HG03039 (cell line): ENCODE data around the gene GK2.

Experiments used
- ATAC-seq: cut with Tn5 transposase; IDR thresholded peaks from one replicate; pipeline ENCODE4 v1.9.1; 2021; ENCODE audit warnings: mild to moderate bottlenecking, moderate library complexity; ENCODE audit not compliant: unreplicated experiment

GK2 gene

DNA sequence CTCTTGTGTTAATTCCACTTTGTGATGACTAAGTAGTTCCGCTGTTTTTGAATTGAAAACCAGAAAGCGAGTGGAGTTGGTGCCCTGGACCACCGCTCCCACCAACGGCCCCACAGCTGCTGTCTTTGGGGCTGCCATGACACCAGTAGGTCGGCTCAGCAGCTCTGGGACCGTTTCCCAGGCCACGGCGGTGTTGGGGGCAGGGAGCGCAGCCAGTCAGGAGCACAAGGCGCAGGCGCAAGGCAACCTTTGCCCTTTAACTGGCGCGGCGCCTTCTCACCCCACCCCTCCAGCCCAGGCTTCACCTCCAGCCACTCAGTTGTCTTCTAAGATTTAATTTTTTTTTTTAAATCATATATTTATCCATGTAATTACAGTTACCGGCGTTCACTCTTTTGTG, at the start of gene GK2:
Gene GK2, minus strand, starts transcription at position 166 of the 400 bp plus-strand sequence. Its CDS starts 28 bp downstream, at position 138.
- no peak for ATAC-seq

DNA sequence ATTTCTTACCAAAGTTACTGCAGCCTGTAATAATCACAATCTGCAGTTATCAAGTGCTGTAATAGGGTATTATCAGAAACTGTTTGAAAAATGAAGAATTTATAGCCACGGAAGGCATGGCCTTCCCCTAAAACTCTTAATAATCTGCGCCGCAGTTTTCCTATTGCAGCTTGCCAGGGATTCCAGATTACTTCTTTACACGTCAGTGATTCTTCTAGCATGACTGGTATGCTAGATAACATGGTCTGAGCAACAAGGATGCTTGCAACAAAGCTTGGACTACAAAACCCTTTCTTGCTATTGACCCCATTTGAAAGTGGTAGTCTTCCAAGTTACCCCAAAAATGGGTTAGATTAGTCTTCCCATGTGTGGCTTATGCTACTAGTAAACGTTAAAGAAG, 47.2 kb upstream of the GK2 start:
- no peak for ATAC-seq

DNA sequence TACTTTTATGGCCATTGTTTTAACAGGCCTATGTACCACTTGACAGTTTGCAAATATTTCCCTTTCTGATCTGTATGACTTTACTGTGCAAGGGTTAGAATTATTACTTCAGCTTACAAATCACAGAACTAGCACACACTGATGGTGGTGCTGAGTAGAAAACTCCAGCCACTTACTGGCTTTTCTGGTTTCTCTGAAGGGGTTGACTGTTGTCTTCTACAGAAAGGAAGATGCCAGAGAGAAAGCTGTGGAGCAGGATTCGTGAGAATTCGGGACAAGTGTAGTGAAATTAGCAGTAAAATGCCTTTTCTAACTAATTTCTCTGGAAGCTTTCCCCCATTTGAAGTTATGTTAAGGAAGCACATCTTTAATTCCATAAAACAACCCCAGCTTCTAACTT, 46.6 kb upstream of the GK2 start:
- ATAC-seq, result no peak

GRCh38 chr4:79450053-79450452, 42.0 kb upstream of the GK2 start:
- no peak for ATAC-seq

DNA sequence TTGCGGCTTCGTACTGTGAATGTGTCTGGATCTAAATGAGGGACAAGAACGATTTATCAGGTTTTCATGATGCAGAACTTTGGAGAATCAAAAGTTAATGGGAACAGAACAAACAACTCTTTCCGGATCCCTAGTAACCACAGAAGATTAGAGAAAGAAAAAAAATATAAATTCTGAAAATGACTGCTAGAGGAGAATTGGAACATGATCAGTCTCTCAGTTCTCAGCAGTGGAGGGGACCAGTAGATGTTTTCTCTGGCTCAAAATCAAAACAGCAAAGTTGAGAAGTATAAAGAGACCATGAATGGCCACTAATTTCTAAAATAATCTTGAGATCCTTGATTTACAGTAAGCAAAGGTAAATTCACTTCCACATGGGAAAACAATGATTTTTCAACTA, 38.1 kb upstream of the GK2 start:
- no peak for ATAC-seq

DNA sequence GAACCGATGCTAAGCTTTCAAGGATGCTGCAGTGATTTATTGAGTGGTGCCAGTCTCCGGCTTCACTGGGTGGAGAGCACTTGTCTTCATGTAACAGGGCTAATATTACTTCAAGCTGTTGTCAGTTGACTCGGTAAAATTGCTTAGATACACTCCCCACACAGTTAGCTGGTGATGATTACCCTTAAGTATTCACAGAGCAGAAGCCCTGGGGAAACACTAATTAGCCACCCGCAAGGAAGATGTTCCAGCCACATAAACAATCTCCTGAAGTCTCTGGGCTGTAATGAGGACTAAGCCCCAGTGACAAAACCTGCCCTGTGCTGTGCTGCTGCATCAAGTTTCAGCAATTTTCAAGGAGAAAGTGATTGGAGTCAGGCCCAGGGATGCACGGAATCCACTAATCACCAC, 37.3 kb upstream of the GK2 start:
- ATAC-seq, result no peak

- ATAC-seq, result no peak
These were observed 34.4 kb upstream of the GK2 start for GRCh38 chr4:79442422-79442821.

GRCh38 chr4:79439489-79439888, 31.5 kb upstream of the GK2 start:
- ATAC-seq, result no peak

DNA sequence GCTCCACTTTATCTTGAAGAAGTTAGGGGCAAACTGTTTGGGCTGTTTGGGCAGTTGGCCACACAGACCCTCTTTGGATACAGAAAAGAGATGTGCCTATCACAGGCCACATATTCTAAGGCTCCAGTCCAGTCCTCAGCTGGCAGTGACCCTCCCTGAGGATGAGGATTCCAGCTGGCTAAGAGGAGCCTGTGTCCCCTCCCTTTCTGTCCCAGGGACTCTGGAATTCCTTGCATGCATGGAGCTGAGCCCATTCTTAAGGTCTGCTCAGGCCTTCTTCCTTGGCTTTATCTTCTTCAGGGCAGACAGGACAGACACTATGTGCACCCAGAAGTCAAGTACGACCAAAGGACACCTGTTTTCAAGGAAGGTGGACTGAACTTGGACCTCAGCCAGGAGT, 23.8 kb upstream of the GK2 start:
- ATAC-seq, result no peak

GRCh38 chr4:79429113-79429903, 21.3 kb upstream of the GK2 start:
- no peak for ATAC-seq

DNA sequence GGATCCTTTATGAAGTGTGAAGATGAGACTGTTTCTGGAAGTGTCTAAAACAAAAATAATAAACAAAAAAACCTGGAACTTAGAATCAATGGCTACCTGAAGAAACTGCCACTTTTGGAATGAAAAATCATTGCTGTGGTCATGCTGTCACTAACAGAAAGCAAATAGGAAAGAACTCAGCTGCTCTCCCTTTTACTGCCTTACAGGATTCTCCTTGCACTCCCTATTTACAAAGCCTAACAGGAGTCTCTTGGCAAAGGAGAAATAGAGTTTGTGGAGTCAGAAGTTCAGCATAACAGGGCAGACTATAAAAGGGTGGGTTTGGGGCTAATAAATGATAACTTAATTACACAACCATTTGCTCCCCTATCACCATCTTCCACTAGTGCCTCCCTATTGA, 19.0 kb upstream of the GK2 start:
- no peak for ATAC-seq

GRCh38 chr4:79425586-79425985, 17.6 kb upstream of the GK2 start:
- ATAC-seq, result no peak

GRCh38 chr4:79421483-79421882, 13.5 kb upstream of the GK2 start:
- no peak for ATAC-seq

- no peak for ATAC-seq
These were observed 5.9 kb upstream of the GK2 start for GRCh38 chr4:79413886-79414285.

DNA sequence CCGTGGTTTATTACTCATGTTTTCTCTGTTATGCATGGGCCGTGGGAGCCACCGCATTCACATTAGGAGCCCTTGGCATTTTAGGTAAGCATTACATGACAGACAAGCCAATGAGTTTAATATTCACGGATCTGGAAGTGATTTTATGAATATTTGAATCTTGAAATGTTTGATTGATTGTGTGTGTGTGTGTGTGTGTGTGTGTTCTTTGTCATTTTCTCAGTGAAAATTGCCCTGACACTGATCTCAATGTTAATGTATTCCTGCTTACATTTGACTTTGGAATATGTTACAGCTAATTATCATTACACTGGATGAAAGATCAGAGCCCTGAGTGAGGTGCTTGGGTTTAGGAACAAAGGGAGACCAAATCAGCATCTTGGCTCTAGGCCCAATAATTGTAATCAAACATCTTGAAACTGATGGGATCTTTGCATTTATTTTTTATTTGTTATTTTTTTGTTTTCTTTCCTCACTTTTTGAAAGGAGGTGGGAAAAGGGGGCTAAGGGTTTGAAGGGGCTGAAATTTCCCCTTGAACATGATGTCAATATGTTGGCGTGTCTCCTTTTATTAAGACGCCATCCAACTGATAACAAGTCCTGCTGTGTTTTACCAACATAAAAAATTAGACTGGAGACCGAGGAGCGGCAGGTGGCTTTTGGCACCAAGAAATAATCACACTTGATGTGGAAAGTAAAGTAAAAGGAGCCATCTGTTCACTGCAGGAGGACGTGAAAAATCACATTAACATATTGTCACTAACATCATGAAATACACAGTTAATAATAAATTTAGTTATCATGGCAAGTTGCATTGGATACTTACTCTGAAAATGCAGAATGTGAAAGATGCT, 5.2 kb upstream of the GK2 start:
- no peak for ATAC-seq

GRCh38 chr4:79404666-79405065, 3.4 kb downstream of the GK2 start:
- ATAC-seq, result no peak

DNA sequence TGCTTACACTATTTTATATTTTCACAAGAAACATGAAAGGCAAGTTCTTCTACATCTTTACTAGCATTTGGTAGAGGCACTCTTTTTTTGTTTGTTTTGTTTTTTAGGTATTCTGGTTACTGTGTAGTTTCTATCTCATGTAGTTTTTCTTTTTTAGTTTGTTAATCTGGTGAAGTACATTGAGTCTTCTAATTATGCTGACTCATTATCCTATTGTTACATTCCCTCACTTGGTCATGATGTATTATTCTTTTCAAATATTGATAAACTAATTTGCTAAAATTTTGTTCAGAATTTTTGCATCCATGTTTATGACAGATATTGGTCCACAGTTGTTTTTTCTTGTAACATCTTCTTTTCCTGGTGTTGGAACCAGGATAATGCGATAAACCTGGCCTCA, 4.7 kb downstream of the GK2 start:
- ATAC-seq, result no peak

DNA sequence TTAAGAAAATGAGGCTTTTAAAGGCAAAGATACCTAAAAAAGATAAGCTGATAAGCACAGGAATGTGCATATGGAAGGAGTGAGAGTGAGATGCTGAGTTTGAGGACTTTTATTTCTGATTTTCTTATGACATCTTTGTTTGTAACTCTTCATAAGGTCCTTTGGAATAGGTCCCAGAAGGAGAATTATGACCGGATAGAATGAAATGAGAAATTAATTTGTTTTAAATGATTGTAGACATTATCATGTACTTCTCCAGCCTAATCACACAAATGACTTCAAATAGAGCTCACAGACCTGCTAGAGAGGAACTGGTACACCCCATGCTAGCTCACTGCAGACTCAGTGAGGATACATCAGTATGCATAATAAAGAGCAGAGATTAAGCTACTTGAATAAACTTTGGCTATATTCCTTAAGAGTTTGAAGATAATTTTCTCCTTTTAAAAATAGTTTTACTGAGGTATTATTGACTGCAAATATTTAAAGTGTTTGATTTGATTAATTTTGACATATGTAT, 5.6 kb downstream of the GK2 start:
- ATAC-seq, result no peak

DNA sequence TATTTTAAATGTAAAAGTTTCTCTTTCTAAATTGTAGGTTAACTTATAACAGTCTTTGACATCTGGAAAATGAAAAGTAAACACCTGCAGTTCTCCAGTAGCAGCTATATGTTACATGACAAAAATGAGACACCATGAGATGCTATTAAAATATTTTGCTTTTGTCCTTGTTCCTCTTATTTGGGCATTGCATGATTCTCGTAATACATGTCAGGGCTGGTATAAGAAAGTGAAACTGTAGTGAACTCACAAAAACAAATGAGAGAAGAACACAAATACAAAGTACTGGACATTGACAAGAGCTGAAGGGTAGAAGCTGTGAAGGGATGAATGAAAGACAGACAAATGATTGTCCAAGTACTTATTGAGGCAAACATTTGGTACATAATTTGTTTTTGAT, 9.0 kb downstream of the GK2 start:
- ATAC-seq, result no peak

- ATAC-seq, result no peak
These were observed 10.1 kb downstream of the GK2 start for GRCh38 chr4:79397951-79398350.

GRCh38 chr4:79396794-79397193, 11.2 kb downstream of the GK2 start:
- ATAC-seq, result no peak

DNA sequence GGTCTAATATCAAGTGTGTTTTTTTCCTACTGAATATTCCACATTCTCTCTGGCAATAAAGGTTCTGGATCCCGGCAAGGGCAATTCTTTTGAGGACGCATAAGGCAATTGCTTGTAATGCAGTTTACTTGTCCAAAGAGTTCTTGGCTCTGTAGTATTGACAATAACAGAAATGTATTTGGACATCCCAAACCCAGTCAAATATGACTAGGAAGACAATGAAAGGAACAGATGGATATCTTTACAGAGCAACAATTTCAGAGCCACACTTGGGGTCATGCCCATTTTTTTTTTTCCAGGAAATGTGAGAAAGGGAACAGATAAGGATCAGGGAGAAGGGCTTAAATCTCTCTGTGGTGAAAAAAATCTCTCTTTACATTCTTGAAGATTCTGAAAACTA, 12.2 kb downstream of the GK2 start:
- no peak for ATAC-seq
